ENCODE measurements around the gene APRT. TPM values are rescaled to one million over a fixed set of nuclear protein-coding genes. Genes with fewer than 3 reads are reported as not detected.

APRT gene
- total RNA-seq, 2 donors from 2014 or later: 45.5 to 80.7 TPM

DNA sequence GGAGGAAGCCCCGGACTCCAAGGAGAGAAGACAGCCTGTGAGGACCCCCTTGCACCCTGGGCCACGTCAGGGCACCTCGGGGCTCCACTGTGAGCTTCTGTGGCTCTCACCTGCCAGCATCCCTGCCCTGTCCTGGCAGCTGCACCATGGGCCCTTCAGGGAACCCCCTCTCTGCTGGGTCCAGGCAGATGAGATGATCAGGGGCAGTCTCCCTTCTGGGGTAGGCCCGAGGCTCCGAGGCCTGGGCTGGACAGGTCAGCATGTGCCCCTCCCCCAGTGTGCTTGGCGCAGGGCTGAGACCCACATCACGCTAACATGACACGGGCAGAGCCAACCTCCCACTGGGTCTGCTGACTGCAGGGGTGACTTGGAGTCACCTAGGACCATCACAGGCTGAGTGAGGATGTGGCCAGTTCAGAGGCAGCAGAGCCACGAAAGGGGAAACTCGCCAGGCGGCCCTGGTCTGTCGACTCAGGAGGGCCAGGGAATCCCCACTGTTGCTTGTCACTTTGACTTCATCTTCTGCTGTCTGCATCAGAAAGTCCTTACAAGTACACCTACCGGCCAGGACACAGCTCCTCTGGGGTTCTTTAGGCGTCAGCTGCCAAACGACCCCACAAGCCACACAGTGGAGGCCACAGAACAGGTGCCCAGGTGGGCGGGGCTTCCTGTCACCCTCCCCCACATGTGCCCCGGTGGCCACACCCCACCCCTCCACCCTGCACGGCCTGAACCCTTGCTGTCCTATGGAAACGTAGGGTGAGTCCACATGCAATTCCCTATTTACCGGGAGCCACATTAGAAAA, 42.8 kb upstream of the APRT start:
- H3K27me3 ChIP-seq (replicated peaks; ENCODE audit: insufficient read depth): no peaks in the 10 kb centered on the region
- peaks cover 7% of the 10 kb centered on the region for H3K36me3 ChIP-seq
- no peak for DNase-seq (ENCODE audit: low spot score)
- H3K4me1 ChIP-seq (ENCODE audit: control insufficient read depth in 1 of 2, low read depth in 2 of 2): peaks cover 21 to 25% of the 10 kb centered on the region in 2 donors
- H3K9me3 ChIP-seq: no peaks in the 10 kb centered on the region
- no peak overlapping the region for H3K4me3 ChIP-seq
- TF ChIP-seq, protein P1, sequence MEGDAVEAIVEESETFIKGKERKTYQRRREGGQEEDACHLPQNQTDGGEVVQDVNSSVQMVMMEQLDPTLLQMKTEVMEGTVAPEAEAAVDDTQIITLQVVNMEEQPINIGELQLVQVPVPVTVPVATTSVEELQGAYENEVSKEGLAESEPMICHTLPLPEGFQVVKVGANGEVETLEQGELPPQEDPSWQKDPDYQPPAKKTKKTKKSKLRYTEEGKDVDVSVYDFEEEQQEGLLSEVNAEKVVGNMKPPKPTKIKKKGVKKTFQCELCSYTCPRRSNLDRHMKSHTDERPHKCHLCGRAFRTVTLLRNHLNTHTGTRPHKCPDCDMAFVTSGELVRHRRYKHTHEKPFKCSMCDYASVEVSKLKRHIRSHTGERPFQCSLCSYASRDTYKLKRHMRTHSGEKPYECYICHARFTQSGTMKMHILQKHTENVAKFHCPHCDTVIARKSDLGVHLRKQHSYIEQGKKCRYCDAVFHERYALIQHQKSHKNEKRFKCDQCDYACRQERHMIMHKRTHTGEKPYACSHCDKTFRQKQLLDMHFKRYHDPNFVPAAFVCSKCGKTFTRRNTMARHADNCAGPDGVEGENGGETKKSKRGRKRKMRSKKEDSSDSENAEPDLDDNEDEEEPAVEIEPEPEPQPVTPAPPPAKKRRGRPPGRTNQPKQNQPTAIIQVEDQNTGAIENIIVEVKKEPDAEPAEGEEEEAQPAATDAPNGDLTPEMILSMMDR (IDR thresholded peaks at IDR 0.05): no peak
- ATAC-seq (ENCODE audit: insufficient number of reproducible peaks, low FRiP score, low read depth): no peak
- no peak overlapping the region for H3K27ac ChIP-seq

DNA sequence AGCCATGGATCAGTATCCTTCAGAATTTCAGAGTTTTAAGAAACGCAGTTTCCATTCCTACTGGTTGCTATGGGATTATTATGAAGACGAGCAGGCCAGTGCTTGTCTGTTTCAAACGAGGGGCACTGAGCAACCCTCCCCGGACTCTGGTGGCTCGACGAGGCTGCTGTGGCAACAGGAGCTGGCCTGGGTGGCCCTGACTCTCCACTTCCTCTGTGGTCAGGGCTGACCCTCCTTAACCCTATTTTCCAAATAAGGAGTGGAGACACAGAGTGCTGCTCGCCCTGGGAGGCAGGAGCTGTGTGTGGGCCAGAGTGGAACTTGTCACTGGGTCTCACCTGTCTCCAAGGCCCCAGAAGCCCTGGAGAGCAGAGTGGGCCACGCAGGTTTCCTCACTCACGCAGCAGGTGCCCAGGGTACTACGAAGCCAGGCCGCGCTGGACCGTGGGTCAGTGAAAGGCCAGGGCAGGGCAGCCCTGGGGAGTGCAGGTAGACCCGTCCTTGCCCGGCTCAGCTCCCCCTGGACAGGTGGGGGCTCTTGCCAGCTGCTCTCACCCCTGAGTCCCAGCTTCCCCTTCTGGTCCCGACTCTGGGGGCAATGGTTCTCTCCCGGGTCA, 41.7 kb upstream of the APRT start:
- no peaks in the 10 kb centered on the region for H3K9me3 ChIP-seq
- TF ChIP-seq, protein P1 (IDR thresholded peaks at IDR 0.05): no peak
- no peak for DNase-seq (ENCODE audit: low spot score)
- no peak overlapping the region for H3K4me3 ChIP-seq
- H3K4me1 ChIP-seq (ENCODE audit: control insufficient read depth in 1 of 2, low read depth in 2 of 2): peaks cover 20 to 21% of the 10 kb centered on the region in 2 donors
- no peaks in the 10 kb centered on the region for H3K36me3 ChIP-seq
- no peak overlapping the region for H3K27ac ChIP-seq
- H3K27me3 ChIP-seq (replicated peaks; ENCODE audit: insufficient read depth): no peaks in the 10 kb centered on the region
- no peak for ATAC-seq (ENCODE audit: insufficient number of reproducible peaks, low FRiP score, low read depth)

DNA sequence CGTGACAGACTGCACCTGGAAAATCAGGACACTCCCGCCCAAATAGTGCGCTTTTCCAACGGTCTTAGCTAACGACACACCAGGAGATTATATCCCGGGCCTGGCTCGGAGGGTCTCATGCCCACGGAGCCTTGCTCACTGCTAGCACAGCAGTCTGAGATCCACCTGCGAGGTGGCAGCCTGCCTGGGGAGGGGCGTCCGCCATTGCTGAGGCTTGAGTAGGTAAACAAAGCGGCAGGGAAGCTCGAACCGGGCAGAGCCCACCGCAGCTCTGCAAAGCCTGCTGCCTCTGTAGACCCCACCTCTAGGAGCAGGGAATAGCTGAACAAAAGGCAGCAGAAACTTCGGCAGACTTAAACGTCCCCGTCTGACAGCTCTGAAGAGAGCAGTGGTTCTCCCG, 39.9 kb upstream of the APRT start:
- Histone ChIP-seq H3K4me3 (no peak overlapping the region), H3K36me3 (no peaks in the 10 kb centered on the region), H3K9me3 (no peaks in the 10 kb centered on the region), H3K4me1 (ENCODE audit: control insufficient read depth in 1 of 2, low read depth in 2 of 2) (peaks cover 11 to 13% of the 10 kb centered on the region in 2 donors), H3K27ac (no peak overlapping the region), H3K27me3 (replicated peaks; ENCODE audit: insufficient read depth) (no peaks in the 10 kb centered on the region)
- no peak for DNase-seq (ENCODE audit: low spot score)
- TF ChIP-seq, protein P1 (IDR thresholded peaks at IDR 0.05): no peak
- ATAC-seq (ENCODE audit: insufficient number of reproducible peaks, low FRiP score, low read depth): no peak

DNA sequence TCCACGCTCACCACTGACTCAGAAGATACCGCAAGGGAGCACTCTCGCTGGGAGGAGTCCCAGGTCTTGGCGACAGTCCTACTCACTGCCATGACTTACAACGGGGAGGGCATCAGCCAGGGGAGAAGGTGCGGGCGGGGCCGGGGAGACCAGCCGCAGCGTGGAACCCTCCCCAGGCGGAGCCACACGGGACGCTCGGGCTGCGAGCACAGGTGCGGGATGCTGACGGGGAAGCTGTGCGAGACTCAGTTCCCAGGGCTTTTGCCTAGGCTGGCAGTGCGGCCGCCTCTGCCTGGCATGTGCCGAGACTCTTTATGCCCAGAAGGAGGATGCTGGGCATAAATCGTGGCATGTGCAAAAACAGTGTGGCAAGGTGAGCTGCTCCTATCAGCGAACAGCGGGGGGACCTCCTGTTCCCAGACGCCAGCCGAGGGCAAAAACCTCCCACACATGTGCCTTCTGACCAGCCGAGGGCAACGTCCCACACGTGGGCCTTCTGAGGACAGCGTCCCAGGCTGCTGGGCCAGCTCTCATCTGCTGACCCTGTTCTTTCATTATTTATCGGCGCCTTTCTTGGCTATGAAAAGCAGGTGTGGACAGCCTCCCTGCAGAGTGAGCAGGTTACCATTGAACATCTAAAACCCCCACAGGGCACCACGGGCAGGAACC, 38.9 kb upstream of the APRT start:
- TF ChIP-seq, protein P1 (IDR thresholded peaks at IDR 0.05): no peak
- Histone ChIP-seq H3K4me1 (ENCODE audit: control insufficient read depth in 1 of 2, low read depth in 2 of 2) (peaks cover 6 to 7% of the 10 kb centered on the region in 2 donors), H3K4me3 (no peak overlapping the region), H3K27me3 (replicated peaks; ENCODE audit: insufficient read depth) (no peaks in the 10 kb centered on the region), H3K27ac (no peak overlapping the region), H3K9me3 (no peaks in the 10 kb centered on the region), H3K36me3 (no peaks in the 10 kb centered on the region)
- DNase-seq (ENCODE audit: low spot score): no peak
- no peak for ATAC-seq (ENCODE audit: insufficient number of reproducible peaks, low FRiP score, low read depth)

DNA sequence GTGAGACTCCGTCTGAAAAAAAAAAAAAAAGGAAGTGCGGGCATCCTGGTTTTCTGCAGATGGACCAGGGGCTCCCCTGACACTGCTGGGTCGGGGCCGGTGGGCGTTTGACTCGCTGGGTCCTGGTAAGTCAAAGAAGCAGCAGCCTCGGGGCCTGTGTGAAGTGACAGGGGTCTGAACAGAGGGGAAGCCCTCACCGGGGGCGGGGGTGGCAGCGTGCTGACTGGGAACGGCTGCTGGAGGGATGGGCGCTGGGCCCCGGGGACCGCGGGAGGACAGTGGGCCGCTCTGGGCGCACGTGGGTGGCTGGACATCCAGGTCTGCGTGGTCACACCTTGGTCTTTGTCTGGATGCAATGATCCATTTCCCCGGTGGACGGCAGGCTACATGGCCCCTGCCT, 36.8 kb upstream of the APRT start:
- TF ChIP-seq, protein P1 (IDR thresholded peaks at IDR 0.05): no peak
- no peak for ATAC-seq (ENCODE audit: insufficient number of reproducible peaks, low FRiP score, low read depth)

More for the DNA sequence above, 36.8 kb upstream of the APRT start:
- H3K4me1 ChIP-seq (ENCODE audit: control insufficient read depth in 1 of 2, low read depth in 2 of 2): no peaks in the 10 kb centered on the region
- no peak overlapping the region for H3K27ac ChIP-seq
- H3K4me3 ChIP-seq: no peak overlapping the region
- H3K27me3 ChIP-seq (replicated peaks; ENCODE audit: insufficient read depth): no peaks in the 10 kb centered on the region
- no peaks in the 10 kb centered on the region for H3K9me3 ChIP-seq
- no peaks in the 10 kb centered on the region for H3K36me3 ChIP-seq
- no peak for DNase-seq (ENCODE audit: low spot score)
